WTC11 (cell line): Measurements from ENCODE around the gene DDIAS. TPM values are rescaled to one million over a fixed set of nuclear protein-coding genes. Genes with fewer than 3 reads are reported as not detected.
"Not testable (repeated sequence)": the region's sequence is repeated elsewhere in the genome, so short reads cannot be mapped to it uniquely, and the experiment has no call there.

Experiments
- ATAC-seq: fragments of 200-7000 bp; cut with Tn5 transposase; 2 replicates; pipeline ENCODE4 v1.10.0; 2021; ENCODE audit warnings: mild to moderate bottlenecking, moderate library complexity
- CTCF ChIA-PET: fragments of 300-600 bp; sonication (Branson Sonifier 250); formaldehyde crosslinking; loops from one replicate; lab custom pipeline; 2021; ENCODE audit warnings: antibody characterized with exemption; lab: Charles Lee
- POLR2A ChIA-PET: fragments of 350-600 bp; sonication (Branson Sonifier 250); formaldehyde crosslinking; loops from one replicate; lab custom pipeline; 2021; ENCODE audit warnings: antibody characterized with exemption; lab: Charles Lee
- DNase-seq: peaks from one replicate; pipeline ENCODE4 v3.0.0; 2021; ENCODE audit warnings: low spot score
- H3K27ac Mint-ChIP-seq: 2 replicates; pipeline ENCODE4 v1.8.0; 2021; ENCODE audit warnings: mixed read lengths
- H3K27me3 Mint-ChIP-seq: 2 replicates; pipeline ENCODE4 v1.8.0; 2021; ENCODE audit warnings: low read depth, mild to moderate bottlenecking, moderate library complexity, mixed read lengths
- H3K36me3 Mint-ChIP-seq: 2 replicates; pipeline ENCODE4 v1.8.0; 2021; ENCODE audit warnings: mixed read lengths
- H3K4me1 Mint-ChIP-seq: 2 replicates; pipeline ENCODE4 v1.8.0; 2022; ENCODE audit warnings: mixed read lengths
- H3K4me3 Mint-ChIP-seq: 2 replicates; pipeline ENCODE4 v1.8.0; 2021; ENCODE audit warnings: mild to moderate bottlenecking, moderate library complexity, mixed read lengths
- H3K9me3 Mint-ChIP-seq: 2 replicates; pipeline ENCODE4 v1.8.0; 2021; ENCODE audit warnings: mixed read lengths
- ATF3 ChIP-seq: sonication (generic); formaldehyde crosslinking; conservative IDR thresholded peaks from 2 replicates; pipeline ENCODE4 v1.8.1; 2022; ENCODE audit warnings: mild to moderate bottlenecking, missing genetic modification reagents
- NFYB ChIP-seq: sonication (generic); formaldehyde crosslinking; conservative IDR thresholded peaks from 2 replicates; pipeline ENCODE4 v1.8.0; 2022; ENCODE audit warnings: low read depth, missing genetic modification reagents
- PRDM15 ChIP-seq: sonication (generic); formaldehyde crosslinking; IDR thresholded peaks from 2 replicates; pipeline ENCODE4 v1.8.0; 2022; ENCODE audit warnings: missing genetic modification reagents
- SOX15 ChIP-seq: fragments of 250-450 bp; sonication (Bioruptor Pico); IDR thresholded peaks from 2 replicates; pipeline ENCODE4 v1.9.0; 2021; ENCODE audit warnings: mild to moderate bottlenecking
- TEAD1 ChIP-seq: sonication (generic); formaldehyde crosslinking; IDR thresholded peaks from 2 replicates; pipeline ENCODE4 v1.8.0; 2022; ENCODE audit warnings: mild to moderate bottlenecking, missing genetic modification reagents
- TEAD4 ChIP-seq: sonication (generic); formaldehyde crosslinking; IDR thresholded peaks from 2 replicates; pipeline ENCODE4 v1.8.0; 2022; ENCODE audit warnings: mild to moderate bottlenecking, missing genetic modification reagents
- ZNF232 ChIP-seq: sonication (generic); formaldehyde crosslinking; IDR thresholded peaks from 2 replicates; pipeline ENCODE4 v1.8.0; 2022; ENCODE audit warnings: mild to moderate bottlenecking, missing genetic modification reagents
- ZNF317 ChIP-seq: sonication (generic); formaldehyde crosslinking; IDR thresholded peaks from 2 replicates; pipeline ENCODE4 v1.8.1; 2023; ENCODE audit warnings: low read depth, mild to moderate bottlenecking, moderate library complexity, missing genetic modification reagents, borderline replicate concordance
- ZNF416 ChIP-seq: fragments of 250-450 bp; sonication (Bioruptor Pico); IDR thresholded peaks from 2 replicates; pipeline ENCODE4 v1.9.0; 2021; ENCODE audit warnings: mild to moderate bottlenecking, inconsistent platforms
- ZNF423 ChIP-seq: fragments of 250-450 bp; sonication (Bioruptor Pico); IDR thresholded peaks from 2 replicates; pipeline ENCODE4 v2.1.2; 2022; ENCODE audit warnings: mild to moderate bottlenecking, moderate library complexity
- total RNA-seq: library from RNA; stranded (reverse); gene quantifications from 3 replicates; pipeline ENCODE4 v1.2.3, GENCODE V29; 2021
- TF ChIP-seq, protein P1 (sequence below): sonication (generic); formaldehyde crosslinking; IDR thresholded peaks from 2 replicates; pipeline ENCODE4 v1.8.0; 2023; ENCODE audit warnings: mild to moderate bottlenecking, missing genetic modification reagents
- TF ChIP-seq, protein P2 (sequence below): sonication (generic); formaldehyde crosslinking; IDR thresholded peaks from 2 replicates; pipeline ENCODE4 v1.8.0; 2022; ENCODE audit warnings: mild to moderate bottlenecking, missing genetic modification reagents

Gene DDIAS
- total RNA-seq, 1 experiment from 2014 or later: 28.7 TPM

DNA sequence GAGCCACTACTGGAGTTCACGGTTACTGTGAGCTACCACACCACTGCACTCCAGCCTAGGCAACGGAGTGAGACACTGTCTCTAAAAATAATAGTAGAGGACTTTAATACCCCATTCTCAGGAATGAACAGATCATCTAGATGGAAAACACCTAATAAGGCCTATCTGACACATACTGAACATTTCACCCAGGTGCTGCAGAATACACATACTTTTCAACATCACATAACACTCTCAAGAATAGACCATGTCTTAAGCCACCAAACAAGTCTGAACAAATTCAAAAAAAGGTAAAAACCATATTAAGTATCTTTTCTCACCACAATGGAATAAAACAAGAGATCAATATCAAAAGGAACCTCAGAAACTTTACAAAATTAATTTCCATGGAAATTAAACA lies 37.9 kb downstream of the DDIAS start:
- no peak for ATAC-seq
- no peak for DNase-seq
- ChIA-PET POLR2A (no interaction called here), CTCF (interaction anchor here (1.0 kb wide), 1 partner anchor 12 kb away, joined by 3 read pairs; no protein-coding TSS in a partner anchor)
- peaks cover 5% of the 10 kb centered on the region; the same call in 1 of the 2 replicates for H3K9me3 Mint-ChIP-seq
- H3K36me3 Mint-ChIP-seq: no peaks in the 10 kb centered on the region
- no peak overlapping the region for H3K27ac Mint-ChIP-seq
- H3K27me3 Mint-ChIP-seq: no peaks in the 10 kb centered on the region
- TF ChIP-seq ZNF423 (CRISPR knock-in tag): no peak
- TF ChIP-seq, protein P1, sequence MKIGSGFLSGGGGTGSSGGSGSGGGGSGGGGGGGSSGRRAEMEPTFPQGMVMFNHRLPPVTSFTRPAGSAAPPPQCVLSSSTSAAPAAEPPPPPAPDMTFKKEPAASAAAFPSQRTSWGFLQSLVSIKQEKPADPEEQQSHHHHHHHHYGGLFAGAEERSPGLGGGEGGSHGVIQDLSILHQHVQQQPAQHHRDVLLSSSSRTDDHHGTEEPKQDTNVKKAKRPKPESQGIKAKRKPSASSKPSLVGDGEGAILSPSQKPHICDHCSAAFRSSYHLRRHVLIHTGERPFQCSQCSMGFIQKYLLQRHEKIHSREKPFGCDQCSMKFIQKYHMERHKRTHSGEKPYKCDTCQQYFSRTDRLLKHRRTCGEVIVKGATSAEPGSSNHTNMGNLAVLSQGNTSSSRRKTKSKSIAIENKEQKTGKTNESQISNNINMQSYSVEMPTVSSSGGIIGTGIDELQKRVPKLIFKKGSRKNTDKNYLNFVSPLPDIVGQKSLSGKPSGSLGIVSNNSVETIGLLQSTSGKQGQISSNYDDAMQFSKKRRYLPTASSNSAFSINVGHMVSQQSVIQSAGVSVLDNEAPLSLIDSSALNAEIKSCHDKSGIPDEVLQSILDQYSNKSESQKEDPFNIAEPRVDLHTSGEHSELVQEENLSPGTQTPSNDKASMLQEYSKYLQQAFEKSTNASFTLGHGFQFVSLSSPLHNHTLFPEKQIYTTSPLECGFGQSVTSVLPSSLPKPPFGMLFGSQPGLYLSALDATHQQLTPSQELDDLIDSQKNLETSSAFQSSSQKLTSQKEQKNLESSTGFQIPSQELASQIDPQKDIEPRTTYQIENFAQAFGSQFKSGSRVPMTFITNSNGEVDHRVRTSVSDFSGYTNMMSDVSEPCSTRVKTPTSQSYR: no peak
- TF ChIP-seq ZNF317 (CRISPR knock-in tag): no peak
- no peak for TF ChIP-seq SOX15 (CRISPR knock-in tag)
- TF ChIP-seq TEAD4: no peak
- TF ChIP-seq, all 79 proteins: peak for 0
- Mint-ChIP-seq H3K4me3 (no peak overlapping the region), H3K4me1 (peaks cover 5% of the 10 kb centered on the region)

GRCh38 chr11:82942376-82942775 lies 40.8 kb downstream of the DDIAS start:
- Mint-ChIP-seq H3K27me3 (no peaks in the 10 kb centered on the region; the same call in 1 of the 2 replicates), H3K4me1 (peaks cover 7% of the 10 kb centered on the region), H3K36me3 (no peaks in the 10 kb centered on the region), H3K9me3 (peaks cover 14% of the 10 kb centered on the region), H3K27ac (no peak overlapping the region), H3K4me3 (no peak overlapping the region)
- DNase-seq (no peak), ATAC-seq (no peak)
- ChIA-PET POLR2A (no interaction called here), CTCF (interaction anchor here (0.6 to 1.7 kb wide), 2 partner anchors 16 to 1488 kb away, joined by 6 read pairs; no protein-coding TSS in a partner anchor)
- TF ChIP-seq NFYB (CRISPR knock-in tag) (no peak), ZNF416 (no peak), ATF3 (CRISPR knock-in tag) (no peak), PRDM15 (no peak), TEAD1 (CRISPR knock-in tag) (no peak), ZNF232 (CRISPR knock-in tag) (no peak)
- TF ChIP-seq, protein P2, sequence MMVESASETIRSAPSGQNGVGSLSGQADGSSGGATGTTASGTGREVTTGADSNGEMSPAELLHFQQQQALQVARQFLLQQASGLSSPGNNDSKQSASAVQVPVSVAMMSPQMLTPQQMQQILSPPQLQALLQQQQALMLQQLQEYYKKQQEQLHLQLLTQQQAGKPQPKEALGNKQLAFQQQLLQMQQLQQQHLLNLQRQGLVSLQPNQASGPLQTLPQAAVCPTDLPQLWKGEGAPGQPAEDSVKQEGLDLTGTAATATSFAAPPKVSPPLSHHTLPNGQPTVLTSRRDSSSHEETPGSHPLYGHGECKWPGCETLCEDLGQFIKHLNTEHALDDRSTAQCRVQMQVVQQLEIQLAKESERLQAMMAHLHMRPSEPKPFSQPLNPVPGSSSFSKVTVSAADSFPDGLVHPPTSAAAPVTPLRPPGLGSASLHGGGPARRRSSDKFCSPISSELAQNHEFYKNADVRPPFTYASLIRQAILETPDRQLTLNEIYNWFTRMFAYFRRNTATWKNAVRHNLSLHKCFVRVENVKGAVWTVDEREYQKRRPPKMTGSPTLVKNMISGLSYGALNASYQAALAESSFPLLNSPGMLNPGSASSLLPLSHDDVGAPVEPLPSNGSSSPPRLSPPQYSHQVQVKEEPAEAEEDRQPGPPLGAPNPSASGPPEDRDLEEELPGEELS (CRISPR knock-in tag): no peak

DNA sequence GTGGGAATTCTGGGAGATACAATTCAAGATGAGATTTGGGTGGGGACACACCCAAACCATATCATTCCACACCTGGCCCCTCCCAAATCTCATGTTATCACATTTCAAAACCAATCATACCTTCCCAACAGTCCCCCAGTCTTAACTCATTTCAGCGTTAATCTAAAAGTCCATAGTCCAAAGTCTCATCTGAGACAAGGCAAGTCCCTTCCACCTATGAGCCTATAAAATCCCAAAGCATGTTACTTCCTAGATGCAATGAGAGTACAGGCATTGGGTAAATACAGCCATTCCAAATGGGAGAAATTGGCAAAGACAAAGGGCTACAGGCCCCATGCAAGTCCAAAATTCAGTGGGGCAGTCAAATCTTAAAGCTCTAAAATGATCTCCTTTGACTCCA lies 41.9 kb downstream of the DDIAS start:
- POLR2A ChIA-PET, H3K36me3 Mint-ChIP-seq, ATAC-seq, H3K4me1 Mint-ChIP-seq, DNase-seq, H3K27ac Mint-ChIP-seq, H3K27me3 Mint-ChIP-seq, H3K4me3 Mint-ChIP-seq: not testable (repeated sequence)
- H3K9me3 Mint-ChIP-seq: peaks cover 14% of the 10 kb centered on the region
- CTCF ChIA-PET: interaction anchor here (1.7 kb wide), 1 partner anchor 17 kb away, joined by 6 read pairs; no protein-coding TSS in a partner anchor
